ENCODE measurements around the gene PROK1. TPM values are rescaled to one million over a fixed set of nuclear protein-coding genes. Genes with fewer than 3 reads are reported as not detected.
"Not testable (repeated sequence)": the region's sequence is repeated elsewhere in the genome, so short reads cannot be mapped to it uniquely, and the experiment has no call there.

The PROK1 gene
- total RNA-seq, 2 experiments from 2014 or later: not detected

- intact Hi-C loops (cut with micrococcal nuclease): no loop called here
- no peak overlapping the region for H3K4me3 Mint-ChIP-seq
- no peak overlapping the region for H3K27ac Mint-ChIP-seq
- H3K4me1 Mint-ChIP-seq (ENCODE audit: low read depth): no peaks in the 10 kb centered on the region
- CTCF ChIA-PET: interaction anchor here (0.9 to 2.1 kb wide), 5 partner anchors 14 to 229 kb away, joined by 3 to 14 read pairs (median 5); no protein-coding TSS in a partner anchor
- H3K27me3 Mint-ChIP-seq: no peaks in the 10 kb centered on the region
- H3K36me3 Mint-ChIP-seq: no peaks in the 10 kb centered on the region
- H3K9me3 Mint-ChIP-seq: no peaks in the 10 kb centered on the region
- POLR2A ChIA-PET: no interaction called here
- DNase-seq: no peak
Measured at GRCh38 chr1:110436635-110437034, 14.3 kb upstream of the PROK1 start.

- H3K4me3 Mint-ChIP-seq; H3K9me3 Mint-ChIP-seq; H3K27ac Mint-ChIP-seq; H3K36me3 Mint-ChIP-seq; POLR2A ChIA-PET; H3K4me1 Mint-ChIP-seq (ENCODE audit: low read depth); intact Hi-C loops (cut with micrococcal nuclease); DNase-seq; H3K27me3 Mint-ChIP-seq: not testable (repeated sequence)
- CTCF ChIA-PET: interaction anchor here (1.8 to 2.6 kb wide), 4 partner anchors 22 to 377 kb away, joined by 4 to 14 read pairs (median 8); no protein-coding TSS in a partner anchor
Measured at GRCh38 chr1:110437645-110438299, 13.2 kb upstream of the PROK1 start.

GRCh38 chr1:110438893-110439292, 12.1 kb upstream of the PROK1 start:
- H3K9me3 Mint-ChIP-seq: no peaks in the 10 kb centered on the region
- POLR2A ChIA-PET: no interaction called here

GRCh38 chr1:110439873-110440272, 11.1 kb upstream of the PROK1 start:
- H3K9me3 Mint-ChIP-seq; H3K4me1 Mint-ChIP-seq (ENCODE audit: low read depth); H3K27me3 Mint-ChIP-seq: not testable (repeated sequence)

More at GRCh38 chr1:110438893-110439292, 12.1 kb upstream of the PROK1 start:
- no peaks in the 10 kb centered on the region for H3K27me3 Mint-ChIP-seq
- no peaks in the 10 kb centered on the region for H3K36me3 Mint-ChIP-seq
- no peaks in the 10 kb centered on the region for H3K4me1 Mint-ChIP-seq (ENCODE audit: low read depth)
- no peak overlapping the region for H3K27ac Mint-ChIP-seq
- no peak for DNase-seq
- no peak overlapping the region for H3K4me3 Mint-ChIP-seq
- CTCF ChIA-PET: interaction anchor here (1.9 to 2.6 kb wide), 2 partner anchors 21 to 378 kb away, joined by 4 to 9 read pairs; no protein-coding TSS in a partner anchor
- intact Hi-C loops (cut with micrococcal nuclease): no loop called here

DNA sequence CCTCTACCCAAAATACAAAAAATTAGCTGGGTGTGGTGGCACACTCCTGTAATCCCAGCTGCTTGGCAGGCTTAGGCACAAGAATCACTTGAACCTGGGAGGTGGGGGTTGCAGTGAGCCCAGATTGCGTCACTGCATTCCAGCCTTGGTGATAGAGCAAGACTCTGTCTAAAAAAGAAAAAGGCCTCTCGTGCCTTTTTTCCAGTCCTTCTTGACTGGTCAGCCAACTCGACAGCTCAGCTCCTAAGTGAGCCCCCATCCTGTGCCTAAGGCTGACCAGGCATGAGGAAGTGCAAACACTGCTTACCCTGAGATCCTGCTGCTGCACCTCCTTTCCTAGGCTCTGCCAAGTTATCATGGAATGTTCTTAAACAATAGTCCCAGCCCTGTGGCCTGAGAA, 10.1 kb upstream of the PROK1 start:
- no peak for DNase-seq
- Mint-ChIP-seq H3K36me3 (no peaks in the 10 kb centered on the region), H3K4me3 (no peak overlapping the region), H3K9me3 (no peaks in the 10 kb centered on the region), H3K4me1 (ENCODE audit: low read depth) (no peaks in the 10 kb centered on the region), H3K27me3 (no peaks in the 10 kb centered on the region), H3K27ac (no peak overlapping the region)
- intact Hi-C loops (cut with micrococcal nuclease): no loop called here
- ChIA-PET POLR2A (no interaction called here), CTCF (interaction anchor here (0.6 to 1.7 kb wide), 3 partner anchors 20 to 55 kb away, joined by 4 to 5 read pairs (median 5); no protein-coding TSS in a partner anchor)

More at GRCh38 chr1:110439873-110440272, 11.1 kb upstream of the PROK1 start:
- DNase-seq; H3K4me3 Mint-ChIP-seq; POLR2A ChIA-PET; intact Hi-C loops (cut with micrococcal nuclease); H3K27ac Mint-ChIP-seq; H3K36me3 Mint-ChIP-seq: not testable (repeated sequence)
- CTCF ChIA-PET: interaction anchor here (1.7 to 2.6 kb wide), 2 partner anchors 20 to 56 kb away, joined by 5 to 9 read pairs; no protein-coding TSS in a partner anchor

DNA sequence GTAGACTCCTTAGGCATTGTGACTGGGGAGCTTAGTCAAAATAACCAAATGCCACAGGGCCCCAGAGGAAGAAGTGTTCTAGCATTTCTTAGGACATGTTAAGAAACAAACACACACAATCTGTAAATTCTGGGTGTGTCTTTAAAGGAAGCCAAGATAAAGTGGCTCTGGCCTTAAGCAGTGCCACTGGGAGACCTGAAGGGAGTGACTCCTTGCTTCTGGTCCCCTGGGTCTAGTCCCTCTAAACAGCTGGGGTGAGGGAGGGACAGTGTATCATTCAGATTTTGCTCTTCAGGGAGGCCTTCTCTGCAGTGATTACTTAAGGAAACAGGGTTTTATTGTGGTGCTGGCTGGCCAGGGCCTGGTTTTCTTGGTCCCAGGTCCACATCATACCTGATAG, 9.1 kb upstream of the PROK1 start:
- ChIA-PET CTCF (interaction anchor here (1.0 kb wide), 1 partner anchor 19 kb away, joined by 5 read pairs; no protein-coding TSS in a partner anchor), POLR2A (no interaction called here)
- H3K4me1 Mint-ChIP-seq (ENCODE audit: low read depth): no peaks in the 10 kb centered on the region
- no peaks in the 10 kb centered on the region for H3K27me3 Mint-ChIP-seq
- intact Hi-C loops (cut with micrococcal nuclease): no loop called here
- no peaks in the 10 kb centered on the region for H3K9me3 Mint-ChIP-seq
- no peak for DNase-seq
- H3K4me3 Mint-ChIP-seq: no peak overlapping the region
- no peak overlapping the region for H3K27ac Mint-ChIP-seq
- no peaks in the 10 kb centered on the region for H3K36me3 Mint-ChIP-seq

DNA sequence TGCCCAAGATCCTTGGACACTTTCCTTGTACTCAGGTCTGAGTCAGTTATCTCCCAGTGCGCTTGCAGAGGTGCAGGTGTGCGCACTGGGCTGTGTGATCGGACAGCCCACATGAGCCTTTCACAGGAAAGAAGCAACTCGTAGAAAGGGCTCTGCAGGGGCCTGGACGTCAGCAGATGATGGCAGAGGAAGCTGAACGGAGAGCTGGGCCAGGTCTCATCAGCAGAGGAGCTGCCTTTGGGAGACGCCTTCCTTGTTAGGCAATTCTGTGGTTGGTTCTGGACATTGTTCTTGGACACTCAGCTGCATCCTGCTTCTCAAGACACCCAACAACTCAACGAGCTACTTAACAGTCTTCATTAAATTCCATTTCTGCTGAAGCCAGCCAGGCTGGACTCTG, 7.5 kb upstream of the PROK1 start:
- intact Hi-C loops (cut with micrococcal nuclease): no loop called here
- no peaks in the 10 kb centered on the region for H3K27me3 Mint-ChIP-seq
- H3K36me3 Mint-ChIP-seq: no peaks in the 10 kb centered on the region
- CTCF ChIA-PET: interaction anchor here (1.5 to 1.6 kb wide), 2 partner anchors 17 to 52 kb away, joined by 4 to 5 read pairs; no protein-coding TSS in a partner anchor
- H3K4me1 Mint-ChIP-seq (ENCODE audit: low read depth): no peaks in the 10 kb centered on the region
- H3K27ac Mint-ChIP-seq: no peak overlapping the region
- no peaks in the 10 kb centered on the region for H3K9me3 Mint-ChIP-seq
- no peak for DNase-seq
- no peak overlapping the region for H3K4me3 Mint-ChIP-seq
- POLR2A ChIA-PET: no interaction called here

DNA sequence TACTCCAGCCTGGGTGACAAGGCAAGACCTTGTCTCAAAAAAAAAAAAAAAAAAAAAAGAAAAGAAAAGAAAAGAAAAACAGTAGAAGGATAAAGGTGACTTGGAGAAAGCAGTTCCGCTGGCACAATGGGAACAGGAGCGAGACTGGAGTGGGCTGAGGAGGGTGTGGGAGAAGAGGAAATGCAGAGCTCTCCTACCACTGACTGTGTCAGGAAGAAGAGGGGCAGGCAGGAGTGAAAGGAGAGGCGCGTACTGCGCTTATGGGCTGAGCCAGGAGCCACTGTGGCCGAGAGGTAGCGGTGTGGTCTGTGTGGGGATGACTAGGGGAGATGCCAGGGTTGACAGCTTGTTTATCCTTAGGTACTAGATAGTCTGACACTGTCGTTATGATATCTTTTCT, 6.4 kb upstream of the PROK1 start:
- no peak for DNase-seq
- Mint-ChIP-seq H3K9me3 (no peaks in the 10 kb centered on the region), H3K4me1 (ENCODE audit: low read depth) (no peaks in the 10 kb centered on the region), H3K27ac (no peak overlapping the region), H3K27me3 (no peaks in the 10 kb centered on the region), H3K4me3 (no peak overlapping the region), H3K36me3 (no peaks in the 10 kb centered on the region)
- POLR2A ChIA-PET: no interaction called here
- CTCF ChIA-PET: interaction anchor here (1.5 to 1.6 kb wide), 2 partner anchors 16 to 51 kb away, joined by 4 to 5 read pairs; no protein-coding TSS in a partner anchor
- intact Hi-C loops (cut with micrococcal nuclease): no loop called here

- intact Hi-C loops (cut with micrococcal nuclease): no loop called here
- Mint-ChIP-seq H3K9me3 (no peaks in the 10 kb centered on the region), H3K27me3 (peaks cover 6% of the 10 kb centered on the region), H3K4me3 (no peak overlapping the region), H3K4me1 (ENCODE audit: low read depth) (no peaks in the 10 kb centered on the region), H3K27ac (no peak overlapping the region), H3K36me3 (no peaks in the 10 kb centered on the region)
- no peak for DNase-seq
- ChIA-PET CTCF (no interaction called here), POLR2A (no interaction called here)
Measured at GRCh38 chr1:110449661-110450651, 993 bp upstream of the PROK1 start.

DNA sequence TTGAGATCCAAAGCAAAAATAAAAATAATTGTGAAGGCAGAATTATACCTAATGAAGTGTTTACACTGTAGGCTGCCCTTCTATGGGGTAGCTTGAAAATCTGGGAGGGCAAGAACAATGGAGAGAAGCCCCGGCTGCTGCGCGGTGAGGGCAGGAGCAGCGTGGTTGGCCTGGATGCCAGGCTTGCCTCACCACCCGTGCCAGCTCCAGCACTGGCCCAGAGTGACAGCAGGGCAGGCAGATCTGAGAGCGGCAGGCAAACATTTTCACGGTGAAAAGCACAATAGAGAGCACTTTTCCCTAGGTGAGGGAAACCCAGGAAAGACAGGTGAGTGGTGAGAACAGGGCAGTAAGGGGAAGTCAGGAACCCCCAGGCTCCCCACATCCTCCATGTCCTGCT, 1.4 kb downstream of the PROK1 start:
- peaks cover 6% of the 10 kb centered on the region for H3K27me3 Mint-ChIP-seq
- CTCF ChIA-PET: interaction anchor here (0.8 to 3.6 kb wide), 5 partner anchors 8 to 255 kb away, joined by 3 to 18 read pairs (median 4); no protein-coding TSS in a partner anchor
- H3K27ac Mint-ChIP-seq: no peak overlapping the region
- H3K4me3 Mint-ChIP-seq: no peak overlapping the region
- no peak for DNase-seq
- intact Hi-C loops (cut with micrococcal nuclease): no loop called here
- no peaks in the 10 kb centered on the region for H3K36me3 Mint-ChIP-seq
- POLR2A ChIA-PET: no interaction called here
- no peaks in the 10 kb centered on the region for H3K9me3 Mint-ChIP-seq
- no peaks in the 10 kb centered on the region for H3K4me1 Mint-ChIP-seq (ENCODE audit: low read depth)

DNA sequence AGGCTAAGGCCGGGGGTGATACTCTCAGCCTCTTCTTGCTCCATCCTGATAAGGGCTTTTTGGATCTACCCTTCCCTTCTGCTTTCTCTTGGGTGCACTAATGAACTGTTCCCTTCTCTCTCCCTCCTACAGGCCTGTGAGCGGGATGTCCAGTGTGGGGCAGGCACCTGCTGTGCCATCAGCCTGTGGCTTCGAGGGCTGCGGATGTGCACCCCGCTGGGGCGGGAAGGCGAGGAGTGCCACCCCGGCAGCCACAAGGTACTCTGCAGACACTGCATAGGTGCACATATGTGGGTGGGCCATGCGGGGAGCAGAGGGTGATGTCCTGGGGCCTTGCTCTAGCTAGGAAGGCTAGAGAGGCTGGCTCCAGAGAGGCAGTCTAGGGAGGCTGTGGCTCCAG, 2.9 kb downstream of the PROK1 start:
- no peak overlapping the region for H3K4me3 Mint-ChIP-seq
- DNase-seq: no peak
- intact Hi-C loops (cut with micrococcal nuclease): no loop called here
- H3K4me1 Mint-ChIP-seq (ENCODE audit: low read depth): no peaks in the 10 kb centered on the region
- H3K27me3 Mint-ChIP-seq: peaks cover 6% of the 10 kb centered on the region
- no peaks in the 10 kb centered on the region for H3K36me3 Mint-ChIP-seq
- H3K27ac Mint-ChIP-seq: no peak overlapping the region
- ChIA-PET POLR2A (no interaction called here), CTCF (interaction anchor here (0.9 to 3.6 kb wide), 3 partner anchors 41 to 247 kb away, joined by 4 to 18 read pairs (median 4); no protein-coding TSS in a partner anchor)
- H3K9me3 Mint-ChIP-seq: no peaks in the 10 kb centered on the region

GRCh38 chr1:110454328-110454727, 3.4 kb downstream of the PROK1 start:
- intact Hi-C loops (cut with micrococcal nuclease): no loop called here
- Mint-ChIP-seq H3K9me3 (no peaks in the 10 kb centered on the region), H3K4me3 (no peak overlapping the region), H3K36me3 (no peaks in the 10 kb centered on the region), H3K27ac (no peak overlapping the region), H3K27me3 (peaks cover 6% of the 10 kb centered on the region), H3K4me1 (ENCODE audit: low read depth) (no peaks in the 10 kb centered on the region)
- POLR2A ChIA-PET: no interaction called here
- DNase-seq: no peak
- CTCF ChIA-PET: interaction anchor here (1.0 to 3.6 kb wide), 4 partner anchors 42 to 247 kb away, joined by 3 to 18 read pairs (median 6); no protein-coding TSS in a partner anchor

Measured in activated CD4-positive, alpha-beta memory T cell treated with anti-CD3 and anti-CD28 coated beads for 36 hours (primary cell).